ENCODE data around the gene SCN4A.

The SCN4A gene

GRCh38 chr17:63954402-63955063 lies 18.2 kb downstream of the SCN4A start:
- no peak for DNase-seq

GRCh38 chr17:63950940-63951907 lies 21.5 kb downstream of the SCN4A start:
- DNase-seq: peak; percentile 36

GRCh38 chr17:63949576-63950250 lies 23.0 kb downstream of the SCN4A start:
- no peak for DNase-seq

GRCh38 chr17:63948521-63948920 lies 24.2 kb downstream of the SCN4A start:
- DNase-seq: no peak

GRCh38 chr17:63947711-63948330 lies 24.9 kb downstream of the SCN4A start:
- no peak for DNase-seq

GRCh38 chr17:63946440-63947363 lies 26.0 kb downstream of the SCN4A start:
- DNase-seq: peak; percentile 57

- DNase-seq: peak; percentile 31
These were observed 26.8 kb downstream of the SCN4A start for GRCh38 chr17:63945784-63946439.

- DNase-seq: no peak
These were observed 27.8 kb downstream of the SCN4A start for GRCh38 chr17:63944736-63945499.

GRCh38 chr17:63943745-63944144 lies 29.0 kb downstream of the SCN4A start:
- no peak for DNase-seq

GRCh38 chr17:63942309-63942985 lies 30.3 kb downstream of the SCN4A start:
- no peak for DNase-seq

- no peak for DNase-seq
These were observed 31.0 kb downstream of the SCN4A start for GRCh38 chr17:63941751-63942150.

- no peak for DNase-seq
These were observed 31.6 kb downstream of the SCN4A start for GRCh38 chr17:63941162-63941561.

GRCh38 chr17:63940584-63940983 lies 32.1 kb downstream of the SCN4A start:
- no peak for DNase-seq

GRCh38 chr17:63939884-63940283 lies 32.8 kb downstream of the SCN4A start:
- DNase-seq: no peak

- DNase-seq: no peak
These were observed 33.3 kb downstream of the SCN4A start for GRCh38 chr17:63939401-63939800.

- no peak for DNase-seq
These were observed 34.8 kb downstream of the SCN4A start for GRCh38 chr17:63937920-63938319.

GRCh38 chr17:63937319-63937718 lies 35.4 kb downstream of the SCN4A start:
- DNase-seq: no peak

GRCh38 chr17:63934183-63935112 lies 38.3 kb downstream of the SCN4A start:
- DNase-seq: no peak

- DNase-seq: no peak
These were observed 39.1 kb downstream of the SCN4A start for GRCh38 chr17:63933598-63933997.
